Endometrial microvascular endothelial cells (primary cell): ENCODE results near the gene ARHGAP25. TPM values are rescaled to one million over a fixed set of nuclear protein-coding genes. Genes with fewer than 3 reads are reported as not detected.

ENCODE experiments used
- in situ Hi-C: cut with HindIII; loops from 2 replicates; pipeline ENCODE4 v1.10.0; 2017; ENCODE audit warnings: low sequenced_read_pairs, low pct_unique_long_range_greater_than_20kb; ENCODE audit errors: inconsistent ontology term
- total RNA-seq: library from RNA; depleted of rRNA; stranded (reverse); fragments of >200 nt; gene quantifications from one replicate; pipeline ENCODE4 v1.2.3, GENCODE V29; 2015; ENCODE audit errors: inconsistent ontology term

The ARHGAP25 gene
- total RNA-seq, 1 donor from 2014 or later: 20.5 TPM

GRCh38 chr2:68837164-68837860 is 102.7 kb downstream of the ARHGAP25 start:
- in situ Hi-C loops: no loop called here

- in situ Hi-C loops: no loop called here
Measured at GRCh38 chr2:68837861-68838341, 103.3 kb downstream of the ARHGAP25 start.

GRCh38 chr2:68838641-68839040 is 104.0 kb downstream of the ARHGAP25 start:
- in situ Hi-C loops: no loop called here

- in situ Hi-C loops: no loop called here
Measured at GRCh38 chr2:68839260-68839833, 104.7 kb downstream of the ARHGAP25 start.

- in situ Hi-C loops: no loop called here
Measured at GRCh38 chr2:68845043-68845442, 110.4 kb downstream of the ARHGAP25 start.

GRCh38 chr2:68846091-68846490 is 111.5 kb downstream of the ARHGAP25 start:
- in situ Hi-C loops: no loop called here

GRCh38 chr2:68847751-68848150 is 113.1 kb downstream of the ARHGAP25 start:
- in situ Hi-C loops: no loop called here

GRCh38 chr2:68849579-68850030 is 115.0 kb downstream of the ARHGAP25 start:
- in situ Hi-C loops: no loop called here

- in situ Hi-C loops: no loop called here
Measured at GRCh38 chr2:68850524-68850923, 115.9 kb downstream of the ARHGAP25 start.

- in situ Hi-C loops: no loop called here
Measured at GRCh38 chr2:68853035-68853434, 118.4 kb downstream of the ARHGAP25 start.

GRCh38 chr2:68853915-68854314 is 119.3 kb downstream of the ARHGAP25 start:
- in situ Hi-C loops: no loop called here

- in situ Hi-C loops: no loop called here
Measured at GRCh38 chr2:68854476-68854875, 119.9 kb downstream of the ARHGAP25 start.

- in situ Hi-C loops: no loop called here
Measured at GRCh38 chr2:68855550-68855949, 120.9 kb downstream of the ARHGAP25 start.

GRCh38 chr2:68857202-68857845 is 122.7 kb downstream of the ARHGAP25 start:
- in situ Hi-C loops: no loop called here

GRCh38 chr2:68857855-68858456 is 123.3 kb downstream of the ARHGAP25 start:
- in situ Hi-C loops: no loop called here

- in situ Hi-C loops: no loop called here
Measured at GRCh38 chr2:68860111-68860510, 125.5 kb downstream of the ARHGAP25 start.

- in situ Hi-C loops: no loop called here
Measured at GRCh38 chr2:68861330-68861729, 126.7 kb downstream of the ARHGAP25 start.

- in situ Hi-C loops: no loop called here
Measured at GRCh38 chr2:68862889-68863288, 128.3 kb downstream of the ARHGAP25 start.

- in situ Hi-C loops: no loop called here
Measured at GRCh38 chr2:68863996-68864395, 129.4 kb downstream of the ARHGAP25 start.

GRCh38 chr2:68865108-68865507 is 130.5 kb downstream of the ARHGAP25 start:
- in situ Hi-C loops: no loop called here
